Hypothalamus (tissue), 51 donors: ENCODE measurements around the gene BBX.

ENCODE experiments used
- DNase-seq, 51 donors: peaks; one replicate each; lab custom pipeline; 2025; lab: John Stamatoyannopoulos, UW

Gene BBX

GRCh38 chr3:107644631-107645030, 121.9 kb downstream of the BBX start:
- no peak for DNase-seq

- no peak for DNase-seq
Observed at GRCh38 chr3:107650788-107651187, 128.0 kb downstream of the BBX start.

GRCh38 chr3:107651782-107652181, 129.0 kb downstream of the BBX start:
- no peak for DNase-seq

- DNase-seq: no peak
Observed at GRCh38 chr3:107654218-107654617, 131.5 kb downstream of the BBX start.

- no peak for DNase-seq
Observed at GRCh38 chr3:107657971-107658370, 135.2 kb downstream of the BBX start.

- DNase-seq: peak in 1 of 51 donors; percentile 44
Observed at GRCh38 chr3:107660306-107660976, 137.7 kb downstream of the BBX start.

- no peak for DNase-seq
Observed at GRCh38 chr3:107661447-107662123, 138.8 kb downstream of the BBX start.

- no peak for DNase-seq
Observed at GRCh38 chr3:107662124-107662507, 139.4 kb downstream of the BBX start.

GRCh38 chr3:107662586-107662985, 139.8 kb downstream of the BBX start:
- no peak for DNase-seq

- DNase-seq: no peak
Observed at GRCh38 chr3:107663266-107663665, 140.5 kb downstream of the BBX start.

GRCh38 chr3:107664614-107665013, 141.9 kb downstream of the BBX start:
- peak in 2 of 51 donors; percentile 2 to 30 for DNase-seq

GRCh38 chr3:107665351-107665750, 142.6 kb downstream of the BBX start:
- DNase-seq: no peak

GRCh38 chr3:107666853-107667252, 144.1 kb downstream of the BBX start:
- DNase-seq: no peak

- DNase-seq: peak in 1 of 51 donors; percentile 1
Observed at GRCh38 chr3:107668416-107668815, 145.7 kb downstream of the BBX start.

GRCh38 chr3:107668963-107669362, 146.2 kb downstream of the BBX start:
- no peak for DNase-seq

- no peak for DNase-seq
Observed at GRCh38 chr3:107669669-107670068, 146.9 kb downstream of the BBX start.

GRCh38 chr3:107670986-107671385, 148.2 kb downstream of the BBX start:
- no peak for DNase-seq

GRCh38 chr3:107674371-107674770, 151.6 kb downstream of the BBX start:
- peak in 26 of 51 donors; percentile 2 to 69 (median 26) for DNase-seq

- DNase-seq: no peak
Observed at GRCh38 chr3:107675233-107675900, 152.6 kb downstream of the BBX start.

- DNase-seq: peak in 1 of 51 donors; percentile 33
Observed at GRCh38 chr3:107676469-107677309, 153.9 kb downstream of the BBX start.

GRCh38 chr3:107679921-107680320, 157.2 kb downstream of the BBX start:
- no peak for DNase-seq
